ENCODE measurements around the gene ABHD17C.
A peak's percentile ranks its signal among the peaks of the same experiment; 100 is the strongest.

Gene ABHD17C

DNA sequence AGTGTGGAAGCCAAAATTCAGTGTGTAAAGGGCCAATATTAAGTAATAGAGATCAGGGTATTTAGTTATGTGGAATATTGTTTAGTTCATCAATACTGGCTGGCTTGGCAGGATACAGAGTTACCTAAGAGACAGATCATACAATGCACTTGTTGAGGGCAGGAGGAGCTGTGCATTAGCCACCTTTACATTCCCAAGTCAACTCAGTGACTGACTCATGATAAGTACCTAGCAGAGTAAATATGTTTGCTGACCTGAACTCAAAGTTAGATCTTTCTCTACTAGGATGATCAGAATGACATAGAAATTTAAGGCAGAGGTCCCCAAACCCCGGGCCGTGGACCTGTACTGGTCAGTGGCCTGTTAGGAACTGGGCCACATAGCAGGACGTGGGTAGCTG is 3.5 kb upstream of the ABHD17C start:
- DNase-seq, result no peak

DNA sequence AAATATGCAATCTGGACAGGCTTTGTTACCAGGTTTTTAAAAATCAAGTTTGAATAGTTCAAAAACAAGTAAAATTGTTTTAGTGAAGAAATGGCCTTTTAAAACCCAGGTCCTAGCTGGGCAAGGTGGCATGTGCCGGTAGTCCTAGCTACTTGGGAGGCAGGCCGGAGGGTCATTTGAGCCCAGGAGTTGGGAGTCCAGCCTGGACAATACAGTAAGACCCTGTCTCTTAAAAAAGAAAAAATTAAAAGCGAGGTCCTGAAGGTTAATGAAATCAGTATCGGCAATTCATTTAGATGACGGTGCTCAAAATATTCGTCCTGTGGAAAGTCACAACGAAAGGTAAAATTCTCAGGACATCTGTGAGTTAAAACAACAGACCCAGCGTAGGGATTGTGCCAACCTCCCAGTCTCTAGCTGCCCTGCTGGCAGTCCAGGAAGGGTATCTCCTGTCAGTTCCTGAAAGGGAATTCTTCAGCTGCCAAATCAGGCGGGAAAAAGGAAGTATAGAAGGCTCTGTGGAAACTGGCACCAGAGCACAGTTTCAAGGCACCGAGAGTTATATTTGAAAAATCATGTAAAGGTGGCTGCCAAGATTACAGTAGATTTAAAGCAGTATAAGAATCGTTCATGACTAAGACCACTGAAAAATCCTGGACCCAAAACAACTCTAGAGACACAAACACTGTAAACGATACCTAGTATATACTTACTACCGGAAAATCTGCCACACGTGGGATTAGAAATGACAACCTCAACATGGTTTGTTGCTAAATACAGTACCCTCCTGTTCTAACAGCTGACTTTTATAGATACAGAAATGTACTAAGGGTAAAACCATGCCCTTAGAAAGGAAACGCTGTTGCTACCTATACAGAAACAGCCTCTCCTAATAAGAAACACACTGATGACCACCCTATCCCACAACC is 1.2 kb upstream of the ABHD17C start:
- no peak for DNase-seq

DNA sequence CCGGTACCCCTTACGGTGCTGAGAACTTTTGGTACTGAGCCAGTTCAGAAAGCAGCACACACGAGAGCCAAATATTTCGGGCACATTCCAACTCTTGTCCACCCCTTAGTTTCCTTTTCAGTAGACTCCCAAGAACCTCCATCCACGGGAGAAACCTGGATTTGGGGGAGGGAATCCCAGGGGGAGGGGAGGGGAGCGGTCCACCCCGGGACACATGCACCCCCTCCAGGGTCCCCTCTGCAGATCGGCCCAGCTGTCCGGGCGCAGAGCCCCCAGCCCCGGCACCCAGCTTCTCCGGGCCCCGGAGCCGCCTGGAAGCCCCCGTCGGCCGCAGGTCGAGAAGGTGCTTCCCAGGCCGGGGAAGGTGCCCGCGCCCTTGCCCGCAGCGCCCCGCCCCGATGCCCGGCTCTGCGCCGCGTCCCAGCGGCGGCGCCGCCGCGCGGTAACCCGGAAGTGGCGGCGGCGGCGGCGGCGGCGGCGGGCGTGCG is 455 bp upstream of the ABHD17C start:
- DNase-seq, result no peak

DNA sequence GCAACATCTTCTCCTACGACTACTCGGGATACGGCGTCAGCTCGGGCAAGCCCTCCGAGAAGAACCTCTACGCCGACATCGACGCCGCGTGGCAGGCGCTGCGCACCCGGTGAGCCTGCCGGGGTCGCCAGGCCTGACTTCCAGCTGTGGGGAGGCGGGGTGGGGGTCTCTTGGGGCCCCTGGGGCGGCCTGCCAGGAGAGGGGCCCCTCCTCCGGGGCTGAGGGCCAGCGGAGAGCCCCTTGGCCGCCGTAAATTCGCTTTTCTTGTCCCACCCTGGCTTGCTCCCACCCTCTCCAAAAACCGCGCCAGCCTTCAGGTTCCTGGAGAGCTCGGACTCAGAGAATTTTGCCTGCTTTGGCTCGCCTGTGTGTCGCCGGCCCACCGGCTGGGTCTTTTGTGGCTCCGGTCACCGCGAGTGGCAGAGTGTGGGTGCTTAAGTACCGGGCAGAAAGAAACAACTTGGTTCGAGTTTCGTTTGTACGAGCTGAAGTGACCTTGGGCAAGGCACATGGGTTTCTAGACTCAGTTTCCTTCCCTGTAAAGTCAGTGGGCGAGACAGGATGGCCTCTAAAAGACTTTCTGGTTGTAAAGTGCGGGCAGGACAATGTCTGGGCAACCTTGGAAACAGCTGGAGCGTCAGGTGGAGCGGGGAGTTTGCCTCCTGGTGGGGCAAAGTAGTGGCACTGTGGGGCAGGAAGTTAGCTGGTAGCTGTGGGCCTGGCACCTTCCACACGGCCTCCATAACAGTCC is 976 bp downstream of the ABHD17C start:
- no peak for DNase-seq

DNA sequence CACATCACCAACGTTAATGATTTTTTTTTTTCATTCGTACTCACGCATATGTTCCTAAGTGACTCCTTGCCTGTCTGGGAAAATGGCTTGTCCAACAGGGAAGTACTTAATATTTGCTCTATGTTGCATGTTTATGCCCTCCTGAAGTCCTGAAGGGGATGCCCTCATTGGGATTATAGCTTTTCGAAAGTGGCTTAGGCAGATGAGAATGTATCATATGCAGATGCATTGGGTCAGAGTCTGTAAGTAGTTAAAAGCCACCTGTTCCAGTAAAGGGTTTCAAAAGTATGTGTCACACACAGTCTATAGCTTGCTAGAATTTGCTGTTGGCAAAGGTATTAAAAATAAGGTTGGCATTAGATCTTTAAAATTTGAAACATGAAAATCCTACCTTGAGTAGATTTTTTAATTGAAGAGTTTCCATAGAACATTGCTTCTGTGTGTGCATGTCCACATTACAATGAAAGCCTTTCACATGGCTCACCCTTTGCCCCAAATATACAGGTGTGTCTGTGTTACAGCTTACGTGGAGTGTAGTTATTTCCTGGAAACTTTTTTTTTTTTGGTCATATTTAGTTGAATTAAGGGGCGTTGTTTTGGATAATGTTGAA is 2.1 kb downstream of the ABHD17C start:
- no peak for DNase-seq

DNA sequence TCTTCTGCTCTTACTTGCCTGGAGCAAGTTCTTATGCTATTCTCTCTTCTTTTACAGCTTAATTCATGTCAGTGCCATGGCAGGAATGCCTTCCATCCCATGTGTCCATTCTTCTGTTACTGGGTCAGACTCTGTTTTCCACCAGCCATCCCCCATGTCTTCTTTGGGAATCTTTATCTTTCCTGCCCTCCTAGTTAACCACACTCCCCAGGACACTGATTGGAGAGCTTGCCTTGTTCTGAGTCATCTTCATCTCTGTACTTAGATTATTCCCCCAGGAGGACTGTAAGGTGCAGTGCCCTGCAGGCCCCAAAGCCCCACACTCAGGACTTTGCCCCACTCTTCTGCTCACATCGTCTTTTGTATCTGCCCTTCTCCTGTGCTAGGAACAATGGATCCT is 3.6 kb downstream of the ABHD17C start:
- DNase-seq, result no peak

DNA sequence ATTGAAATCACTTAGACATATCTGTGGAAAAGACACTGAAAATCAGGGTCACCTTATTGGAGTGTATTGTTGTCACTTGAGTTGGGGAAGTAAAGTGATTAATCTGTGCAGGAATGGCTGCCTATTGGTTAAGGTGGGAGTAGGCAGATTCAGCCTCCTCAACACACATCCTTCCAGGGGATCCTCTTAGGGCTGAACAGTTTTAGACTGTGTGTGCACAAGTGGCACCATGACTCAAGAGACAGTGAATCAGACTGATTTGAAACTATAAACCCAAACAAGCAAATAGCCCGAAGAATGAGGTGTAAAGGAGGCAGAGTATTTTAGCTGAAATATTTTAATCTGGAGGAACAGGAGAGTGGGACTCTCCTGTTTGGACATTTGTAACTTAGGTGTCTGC is 4.9 kb downstream of the ABHD17C start:
- no peak for DNase-seq

DNA sequence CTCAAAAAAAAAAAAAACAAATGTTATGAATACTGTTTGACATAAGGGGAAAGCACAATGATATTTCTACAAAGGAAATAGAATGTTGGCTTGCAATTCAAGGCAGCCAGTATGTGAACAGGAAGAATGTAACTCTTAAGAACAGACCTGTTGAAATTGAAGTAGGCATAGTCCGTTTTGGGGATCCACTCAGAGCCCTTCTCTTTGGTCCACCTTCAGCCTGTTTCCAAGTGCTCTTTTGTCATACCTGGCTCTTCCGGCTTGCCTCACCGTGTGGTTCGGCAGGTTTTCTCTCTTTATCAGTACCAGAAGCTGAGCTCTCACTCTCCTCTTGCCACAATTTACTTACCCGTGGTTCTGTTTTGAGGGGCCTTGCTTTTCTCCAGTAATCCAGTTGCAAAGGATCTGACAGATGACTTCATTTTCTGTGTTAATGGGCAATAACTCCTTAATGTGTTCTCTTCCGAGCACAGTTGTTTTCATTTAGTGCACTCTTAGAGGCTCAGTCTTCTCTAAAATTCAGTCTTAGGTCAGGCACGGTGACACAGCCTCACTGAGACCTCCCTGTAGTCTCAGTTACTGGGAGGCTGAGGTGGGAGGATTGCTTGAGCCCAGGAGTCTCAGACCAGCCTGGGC is 6.7 kb downstream of the ABHD17C start:
- DNase-seq, result no peak

DNA sequence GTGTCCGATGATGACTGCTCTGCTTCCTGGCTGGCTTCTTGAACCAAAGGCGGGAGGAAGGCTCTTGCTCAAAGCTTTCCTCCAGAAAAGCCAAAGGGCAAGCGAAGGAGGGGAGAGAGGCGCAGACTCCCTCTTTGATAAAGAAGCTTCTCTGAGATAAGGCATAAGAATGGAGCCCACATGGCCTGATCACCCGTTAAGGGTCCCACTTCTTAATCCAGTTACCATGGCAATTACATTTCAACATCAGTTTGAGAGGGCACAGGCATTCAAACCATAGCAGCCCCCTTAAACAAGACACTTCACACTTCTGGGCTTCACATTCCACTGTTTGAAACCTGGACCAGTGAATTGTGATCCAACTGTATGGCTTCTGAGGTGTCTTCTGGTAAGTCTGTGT is 8.0 kb downstream of the ABHD17C start:
- DNase-seq, result no peak

DNA sequence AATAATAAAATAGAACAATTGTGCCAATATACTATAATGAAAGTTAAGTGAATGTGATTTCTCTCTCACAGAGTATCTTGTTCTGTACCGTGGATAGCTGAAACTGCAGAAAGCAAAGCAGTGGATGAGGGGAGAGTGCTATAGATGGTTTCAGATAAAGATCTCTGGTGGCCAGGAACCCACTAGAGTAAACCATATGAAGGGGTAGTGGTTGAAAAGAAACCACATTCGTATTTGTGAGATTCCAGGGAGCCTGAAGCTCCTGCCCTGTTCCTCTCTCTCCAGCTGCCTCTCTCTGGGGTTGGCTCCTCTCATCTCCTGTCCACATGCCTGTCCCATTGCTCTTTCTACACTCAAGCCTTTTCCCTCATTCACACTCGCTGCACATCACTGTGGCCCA is 8.9 kb downstream of the ABHD17C start:
- no peak for DNase-seq

DNA sequence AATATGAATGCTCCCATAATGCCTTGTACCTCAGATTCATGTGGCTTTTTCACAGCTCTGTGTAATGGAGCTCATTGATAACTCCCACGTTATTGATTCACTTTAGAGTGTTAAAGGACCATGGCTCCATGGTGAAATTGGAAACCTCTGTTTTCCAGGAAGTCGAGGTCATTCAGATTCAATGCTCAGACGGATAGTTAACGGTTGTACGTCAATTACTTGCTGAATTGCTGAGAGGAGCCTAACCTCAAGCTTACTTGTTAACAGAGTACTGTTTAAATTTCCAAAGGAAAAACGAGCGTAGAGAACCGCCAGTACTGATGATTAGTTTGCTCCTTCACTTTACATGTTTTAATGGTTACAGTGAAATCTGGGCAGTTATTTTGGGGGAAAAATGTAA is 11.1 kb downstream of the ABHD17C start:
- DNase-seq, result no peak

DNA sequence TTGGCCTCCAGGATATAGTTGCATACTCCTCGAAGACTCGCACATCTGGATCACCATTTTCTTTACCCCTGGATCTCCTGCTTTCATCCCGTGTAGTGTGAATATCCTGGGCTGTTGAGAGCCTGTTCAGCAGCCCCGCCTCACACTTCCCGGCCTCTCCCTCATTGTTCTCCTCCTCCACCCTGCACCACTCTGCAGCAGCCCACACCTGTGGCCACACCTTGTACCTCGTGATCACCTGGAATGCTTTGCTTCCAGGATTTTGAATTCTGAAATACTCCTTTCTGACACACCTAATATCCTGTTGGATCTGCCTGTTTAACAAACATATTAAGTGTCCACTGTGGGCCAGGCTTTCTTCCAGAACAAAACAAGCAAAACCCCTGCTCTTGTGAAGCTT is 14.4 kb downstream of the ABHD17C start:
- DNase-seq, result no peak

DNA sequence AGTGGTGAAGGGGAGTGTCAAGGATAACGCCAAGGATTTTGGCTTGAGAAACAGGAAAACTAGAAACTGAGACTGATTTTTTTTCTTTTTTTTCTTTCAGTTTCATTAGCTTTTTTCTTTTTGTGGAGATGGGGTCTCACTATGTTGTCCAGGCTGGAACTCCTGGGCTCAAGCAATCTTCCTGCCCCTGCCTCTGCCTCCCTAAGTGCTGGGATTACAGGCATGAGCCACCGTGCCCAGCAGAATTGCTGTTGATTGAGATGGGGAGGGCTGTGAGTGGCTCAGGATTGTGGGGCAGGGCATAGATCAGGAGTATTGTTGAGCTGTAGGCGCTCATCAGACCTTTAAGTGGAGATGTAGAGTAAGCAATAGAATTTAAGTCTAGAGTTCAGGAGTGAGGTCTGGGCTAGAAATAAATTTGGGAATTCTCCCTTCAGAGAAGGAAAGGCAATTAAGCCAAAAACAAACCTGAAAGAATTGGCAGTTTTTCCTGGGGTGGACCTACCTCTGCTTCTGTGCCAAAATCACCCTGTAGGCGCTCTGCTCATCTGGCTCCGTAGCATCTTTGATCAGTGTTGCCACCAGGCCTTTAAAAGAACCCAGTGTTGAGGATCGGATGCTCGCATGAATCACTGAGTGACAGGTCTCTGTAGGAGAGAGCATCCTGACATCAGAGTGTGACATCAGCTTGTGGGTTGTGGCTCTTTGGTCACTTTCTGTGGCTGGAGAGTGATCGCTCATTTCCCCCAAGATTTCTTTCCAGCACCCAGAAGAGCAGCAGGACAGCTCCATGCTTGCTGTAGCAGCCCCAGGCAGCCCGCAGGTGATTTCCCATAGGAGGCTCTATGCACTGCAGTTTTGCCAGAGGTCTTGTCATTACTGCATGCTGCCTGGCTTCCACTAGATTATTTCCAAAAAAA is 15.8 kb downstream of the ABHD17C start:
- DNase-seq, result no peak

DNA sequence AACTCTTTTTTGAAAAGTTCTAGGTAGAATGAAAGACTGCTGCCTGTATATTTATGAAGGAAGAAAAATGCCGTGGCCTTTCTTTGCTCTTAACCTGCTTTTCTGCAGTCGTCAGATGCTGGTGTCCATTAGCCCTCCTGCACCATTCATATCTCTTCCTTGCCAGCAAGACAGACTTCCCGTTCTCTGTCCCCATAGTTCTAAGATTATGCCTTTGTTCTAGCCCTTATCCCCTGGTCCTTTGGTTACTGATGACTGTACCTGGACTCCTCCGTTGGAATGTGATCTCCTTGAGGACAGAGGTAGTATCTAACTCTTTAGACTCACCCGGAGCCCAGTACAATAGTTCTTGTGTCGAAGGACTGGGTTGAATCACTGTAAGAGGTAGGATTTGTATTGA is 16.8 kb downstream of the ABHD17C start:
- DNase-seq, result no peak

DNA sequence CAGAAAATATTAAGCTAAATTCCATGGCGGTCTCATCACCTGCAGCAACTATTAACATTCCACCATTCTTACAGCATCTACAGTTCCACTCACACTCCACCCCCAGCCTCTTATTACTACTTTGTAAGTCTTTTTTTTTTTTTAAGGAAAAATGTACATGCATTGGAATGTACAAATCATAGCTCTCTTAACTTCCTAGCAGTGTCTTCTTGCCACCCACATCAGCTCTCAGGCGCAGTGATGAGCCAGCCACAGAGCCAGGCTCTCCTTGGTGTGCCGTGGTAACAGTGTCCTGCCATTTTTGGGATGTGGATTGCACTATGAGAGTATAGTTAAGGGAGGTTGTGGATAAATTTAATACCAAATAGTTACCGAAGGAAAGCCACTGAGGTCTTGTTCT is 17.8 kb downstream of the ABHD17C start:
- DNase-seq, result no peak

DNA sequence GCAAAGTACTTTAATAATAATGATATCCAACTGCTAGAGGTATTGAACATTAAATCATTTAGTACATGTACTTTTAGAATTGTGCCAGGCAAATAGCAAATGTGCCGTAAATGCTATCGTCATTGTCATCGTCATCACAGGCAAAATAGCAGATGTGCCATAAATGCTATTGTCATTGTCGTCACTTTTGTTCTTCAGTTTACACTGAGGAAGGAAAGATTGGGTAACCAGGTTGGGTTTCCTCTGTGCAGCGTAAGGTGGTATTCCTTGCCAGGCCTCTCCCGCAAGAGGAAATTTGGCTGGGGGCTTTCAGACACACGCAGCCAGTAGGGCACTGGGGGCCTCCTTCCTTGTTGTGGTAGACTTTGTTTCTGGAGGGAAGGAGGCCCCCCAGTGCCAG is 26.4 kb downstream of the ABHD17C start:
- DNase-seq, result no peak

DNA sequence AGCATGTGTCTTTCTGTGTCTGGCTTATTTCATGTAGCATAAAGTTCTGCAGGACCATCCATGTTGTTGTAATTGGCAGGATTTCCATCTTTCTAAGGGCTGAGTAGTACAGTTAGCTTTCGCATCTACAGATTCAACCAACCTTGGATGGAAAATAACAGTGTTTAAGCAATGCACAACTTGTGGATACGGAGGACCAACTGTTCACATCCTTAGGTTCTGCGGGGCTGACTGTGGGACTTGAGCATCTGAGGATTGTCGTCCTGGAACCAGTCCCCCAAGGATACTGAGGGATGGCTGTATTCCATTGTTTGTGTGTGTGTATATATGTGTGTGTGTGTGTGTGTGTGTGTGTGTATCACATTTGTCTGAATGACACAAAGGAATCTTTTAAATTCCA is 27.7 kb downstream of the ABHD17C start:
- DNase-seq, result no peak

DNA sequence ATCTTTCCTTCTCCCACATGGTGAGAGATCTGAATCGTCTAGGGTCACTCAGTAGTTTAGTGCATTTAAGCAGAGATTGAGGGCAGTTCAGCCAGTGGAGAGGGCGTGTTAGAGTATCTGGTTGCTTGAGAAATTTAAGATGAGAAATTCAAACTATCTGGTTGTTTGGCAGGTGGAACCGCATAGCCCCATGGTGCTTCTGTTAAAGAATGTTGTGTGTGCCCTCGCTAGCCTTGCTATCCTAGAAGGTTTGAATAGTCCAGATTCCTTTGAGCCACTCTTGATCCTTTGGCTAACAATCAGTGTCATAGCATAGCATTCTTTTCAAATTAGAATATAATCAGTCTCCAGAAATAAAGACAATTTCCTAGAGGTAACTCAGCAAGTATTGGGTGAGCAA is 32.1 kb downstream of the ABHD17C start:
- no peak for DNase-seq

DNA sequence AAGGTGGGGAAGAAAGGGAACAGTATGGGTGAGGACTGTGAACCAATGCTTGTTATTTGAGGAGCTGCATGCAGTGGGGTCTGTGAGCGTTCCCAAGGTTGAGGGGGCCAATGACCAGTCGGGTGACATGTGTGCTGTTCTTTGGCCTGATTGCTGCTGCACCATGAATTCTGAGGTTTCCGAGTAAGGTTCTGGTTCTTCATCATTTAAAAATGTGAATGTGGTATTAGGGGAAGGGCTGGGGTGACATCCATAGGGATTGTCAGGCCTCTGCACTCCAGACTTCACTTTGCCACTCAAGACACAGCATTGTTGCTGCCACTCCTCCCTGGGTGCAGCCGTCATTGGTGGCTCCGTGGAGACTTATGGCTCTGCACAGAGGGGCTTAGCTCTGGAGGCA is 32.5 kb downstream of the ABHD17C start:
- DNase-seq, result no peak

DNA sequence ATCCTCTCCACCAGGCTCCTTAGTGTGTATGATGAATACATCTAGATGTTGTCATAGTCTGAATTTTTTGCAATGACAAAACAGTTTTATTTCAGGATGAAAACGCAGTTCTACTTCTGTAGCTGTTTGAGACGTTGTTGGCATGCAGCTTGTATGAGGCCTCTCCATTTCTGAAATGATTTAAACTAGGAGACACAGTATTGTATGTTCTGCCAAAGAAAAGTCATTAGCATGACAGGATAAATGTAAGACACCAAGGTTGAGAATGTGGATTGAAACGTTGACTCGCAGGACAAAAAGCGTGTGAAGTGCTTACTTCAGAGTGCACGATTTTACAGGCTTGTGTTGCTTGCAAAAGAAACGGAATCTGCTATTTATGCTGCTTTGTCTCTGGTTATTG is 35.3 kb downstream of the ABHD17C start:
- DNase-seq, result no peak

DNA sequence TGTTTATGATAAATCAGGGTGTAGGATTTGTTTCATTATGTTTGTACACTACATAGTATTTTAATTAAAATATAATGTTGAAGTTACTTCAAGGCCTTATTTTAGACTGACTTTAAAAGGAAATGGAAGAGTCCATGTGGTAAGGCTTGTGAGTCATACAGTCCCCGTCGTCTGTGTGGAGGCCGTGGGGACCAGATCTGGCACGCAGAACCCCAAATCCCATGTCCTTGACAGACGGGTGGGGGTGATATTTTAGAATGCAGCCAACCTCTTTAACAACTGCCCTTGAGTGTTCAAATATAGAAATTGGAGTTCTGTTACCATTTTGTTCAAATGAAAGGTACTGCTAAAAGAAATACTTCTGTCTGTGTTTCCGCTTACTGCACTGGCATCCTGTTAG is 35.8 kb downstream of the ABHD17C start:
- peak in 1 of 2 donors; percentile 43 for DNase-seq

DNA sequence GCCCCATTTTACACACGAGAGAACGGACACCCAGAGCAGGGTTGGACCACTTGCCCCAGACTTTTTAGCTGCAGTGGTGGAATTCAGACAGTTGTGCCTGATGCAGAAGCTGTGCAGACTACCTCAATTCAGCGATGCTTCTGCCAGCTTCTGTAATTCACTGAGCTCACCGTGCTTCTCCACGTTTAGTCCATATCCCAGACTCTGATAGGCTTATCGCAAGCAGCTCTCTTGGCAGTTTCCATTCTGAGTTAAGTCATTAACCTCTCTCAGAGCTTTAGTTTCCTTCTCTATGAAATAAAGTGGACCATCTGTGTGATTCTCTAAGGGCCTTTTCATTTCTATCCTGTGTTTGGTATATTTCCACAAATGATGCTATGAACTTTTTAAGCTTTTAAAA is 37.1 kb downstream of the ABHD17C start:
- no peak for DNase-seq
